ENCODE data around the gene ALX4. TPM values are rescaled to one million over a fixed set of nuclear protein-coding genes. Genes with fewer than 3 reads are reported as not detected.

The ALX4 gene
- total RNA-seq, 1 donor from 2014 or later, result not detected

GRCh38 chr11:44244639-44245310, 65.2 kb downstream of the ALX4 start:
- no peak for DNase-seq (ENCODE audit: low read depth)

GRCh38 chr11:44243595-44244343, 66.2 kb downstream of the ALX4 start:
- DNase-seq (ENCODE audit: low read depth), result peak; percentile 69

GRCh38 chr11:44243086-44243485, 66.9 kb downstream of the ALX4 start:
- DNase-seq (ENCODE audit: low read depth), result no peak

- no peak for DNase-seq (ENCODE audit: low read depth)
These were observed 68.1 kb downstream of the ALX4 start for GRCh38 chr11:44241851-44242250.

GRCh38 chr11:44237156-44237555, 72.8 kb downstream of the ALX4 start:
- DNase-seq (ENCODE audit: low read depth), result no peak

- no peak for DNase-seq (ENCODE audit: low read depth)
These were observed 73.6 kb downstream of the ALX4 start for GRCh38 chr11:44236296-44236695.

- no peak for DNase-seq (ENCODE audit: low read depth)
These were observed 74.2 kb downstream of the ALX4 start for GRCh38 chr11:44235765-44236201.

GRCh38 chr11:44229624-44230023, 80.3 kb downstream of the ALX4 start:
- DNase-seq (ENCODE audit: low read depth), result no peak

- no peak for DNase-seq (ENCODE audit: low read depth)
These were observed 80.8 kb downstream of the ALX4 start for GRCh38 chr11:44229098-44229497.

GRCh38 chr11:44228379-44228778, 81.6 kb downstream of the ALX4 start:
- no peak for DNase-seq (ENCODE audit: low read depth)

GRCh38 chr11:44226945-44227344, 83.0 kb downstream of the ALX4 start:
- no peak for DNase-seq (ENCODE audit: low read depth)

- DNase-seq (ENCODE audit: low read depth), result no peak
These were observed 83.4 kb downstream of the ALX4 start for GRCh38 chr11:44226490-44226889.

GRCh38 chr11:44224867-44225501, 85.0 kb downstream of the ALX4 start:
- DNase-seq (ENCODE audit: low read depth), result no peak

- DNase-seq (ENCODE audit: low read depth), result no peak
These were observed 86.7 kb downstream of the ALX4 start for GRCh38 chr11:44223238-44223637.

- no peak for DNase-seq (ENCODE audit: low read depth)
These were observed 87.9 kb downstream of the ALX4 start for GRCh38 chr11:44221992-44222391.

- no peak for DNase-seq (ENCODE audit: low read depth)
These were observed 88.5 kb downstream of the ALX4 start for GRCh38 chr11:44221456-44221855.

GRCh38 chr11:44219830-44220796, 89.8 kb downstream of the ALX4 start:
- no peak for DNase-seq (ENCODE audit: low read depth)

GRCh38 chr11:44217432-44217831, 92.5 kb downstream of the ALX4 start:
- DNase-seq (ENCODE audit: low read depth), result no peak

GRCh38 chr11:44213148-44213547, 96.8 kb downstream of the ALX4 start:
- no peak for DNase-seq (ENCODE audit: low read depth)

GRCh38 chr11:44212128-44212527, 97.8 kb downstream of the ALX4 start:
- DNase-seq (ENCODE audit: low read depth), result no peak

Measured in renal cortical epithelial cell (primary cell).